A673 (cell line): ENCODE measurements around the gene PLA2G6.

ENCODE experiments used
- EZH2 ChIP-seq: fragments of 200-600 bp; sonication (generic); IDR thresholded peaks from 2 replicates; pipeline ENCODE4 v1.6.1; 2017; ENCODE audit warnings: borderline replicate concordance, low read depth, mild to moderate bottlenecking, mixed read lengths, antibody characterized with exemption, low read length; ENCODE audit not compliant: poor library complexity, severe bottlenecking
- TF ChIP-seq, protein P1 (sequence below): fragments of 300-800, 200-600 bp; sonication (generic); conservative IDR thresholded peaks from 2 replicates; pipeline ENCODE4 v1.5.1; 2017; ENCODE audit warnings: low read depth, mild to moderate bottlenecking, antibody characterized with exemption, low read length, moderate library complexity, mixed read lengths

DNA sequence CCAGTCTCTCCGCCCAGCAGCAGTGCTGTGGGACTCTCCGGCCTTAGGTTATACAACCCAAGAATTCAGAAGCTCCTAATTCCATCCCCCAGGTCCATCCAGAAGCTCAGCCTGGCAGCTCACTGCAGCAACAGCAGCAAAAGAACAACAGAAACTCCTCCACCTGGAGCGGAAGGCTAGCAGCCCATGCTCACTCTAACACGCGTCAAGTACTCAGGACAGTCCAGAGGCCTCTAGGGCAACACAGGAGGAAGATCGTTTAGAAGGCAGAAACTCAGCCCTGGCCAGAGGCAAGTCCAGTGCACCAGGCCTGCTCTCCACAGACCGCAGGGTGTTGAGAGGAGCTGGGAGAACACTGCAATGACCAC, 17.1 kb downstream of the PLA2G6 start:
- TF ChIP-seq, protein P1, sequence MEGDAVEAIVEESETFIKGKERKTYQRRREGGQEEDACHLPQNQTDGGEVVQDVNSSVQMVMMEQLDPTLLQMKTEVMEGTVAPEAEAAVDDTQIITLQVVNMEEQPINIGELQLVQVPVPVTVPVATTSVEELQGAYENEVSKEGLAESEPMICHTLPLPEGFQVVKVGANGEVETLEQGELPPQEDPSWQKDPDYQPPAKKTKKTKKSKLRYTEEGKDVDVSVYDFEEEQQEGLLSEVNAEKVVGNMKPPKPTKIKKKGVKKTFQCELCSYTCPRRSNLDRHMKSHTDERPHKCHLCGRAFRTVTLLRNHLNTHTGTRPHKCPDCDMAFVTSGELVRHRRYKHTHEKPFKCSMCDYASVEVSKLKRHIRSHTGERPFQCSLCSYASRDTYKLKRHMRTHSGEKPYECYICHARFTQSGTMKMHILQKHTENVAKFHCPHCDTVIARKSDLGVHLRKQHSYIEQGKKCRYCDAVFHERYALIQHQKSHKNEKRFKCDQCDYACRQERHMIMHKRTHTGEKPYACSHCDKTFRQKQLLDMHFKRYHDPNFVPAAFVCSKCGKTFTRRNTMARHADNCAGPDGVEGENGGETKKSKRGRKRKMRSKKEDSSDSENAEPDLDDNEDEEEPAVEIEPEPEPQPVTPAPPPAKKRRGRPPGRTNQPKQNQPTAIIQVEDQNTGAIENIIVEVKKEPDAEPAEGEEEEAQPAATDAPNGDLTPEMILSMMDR: no peak
- no peak for TF ChIP-seq EZH2
